ENCODE results near the gene SEMA3E.
"Not testable (repeated sequence)": the region's sequence is repeated elsewhere in the genome, so short reads cannot be mapped to it uniquely, and the experiment has no call there.

Gene SEMA3E

DNA sequence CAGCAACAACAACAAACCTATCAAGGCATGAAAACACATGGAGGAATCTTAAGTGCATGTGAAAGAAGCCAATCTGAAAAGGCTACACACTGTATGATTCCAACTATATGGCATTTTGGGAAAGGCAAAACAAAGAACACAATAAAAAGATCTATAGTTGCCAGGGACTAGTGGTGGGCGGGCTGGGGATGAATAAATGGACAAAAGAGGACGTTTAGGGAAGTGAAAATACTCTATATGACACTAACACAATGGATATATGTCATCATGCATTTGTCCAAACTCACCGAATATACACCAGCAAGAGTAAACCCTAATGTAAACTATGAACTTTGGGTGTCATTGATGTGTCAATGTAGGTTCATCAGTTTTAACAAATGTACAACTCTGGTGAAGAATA is 89.1 kb downstream of the SEMA3E start:
- no peak for TF ChIP-seq EZH2phosphoT487 (IDR thresholded peaks at IDR 0.05; ENCODE audit: low read depth)
- TF ChIP-seq, protein P1, sequence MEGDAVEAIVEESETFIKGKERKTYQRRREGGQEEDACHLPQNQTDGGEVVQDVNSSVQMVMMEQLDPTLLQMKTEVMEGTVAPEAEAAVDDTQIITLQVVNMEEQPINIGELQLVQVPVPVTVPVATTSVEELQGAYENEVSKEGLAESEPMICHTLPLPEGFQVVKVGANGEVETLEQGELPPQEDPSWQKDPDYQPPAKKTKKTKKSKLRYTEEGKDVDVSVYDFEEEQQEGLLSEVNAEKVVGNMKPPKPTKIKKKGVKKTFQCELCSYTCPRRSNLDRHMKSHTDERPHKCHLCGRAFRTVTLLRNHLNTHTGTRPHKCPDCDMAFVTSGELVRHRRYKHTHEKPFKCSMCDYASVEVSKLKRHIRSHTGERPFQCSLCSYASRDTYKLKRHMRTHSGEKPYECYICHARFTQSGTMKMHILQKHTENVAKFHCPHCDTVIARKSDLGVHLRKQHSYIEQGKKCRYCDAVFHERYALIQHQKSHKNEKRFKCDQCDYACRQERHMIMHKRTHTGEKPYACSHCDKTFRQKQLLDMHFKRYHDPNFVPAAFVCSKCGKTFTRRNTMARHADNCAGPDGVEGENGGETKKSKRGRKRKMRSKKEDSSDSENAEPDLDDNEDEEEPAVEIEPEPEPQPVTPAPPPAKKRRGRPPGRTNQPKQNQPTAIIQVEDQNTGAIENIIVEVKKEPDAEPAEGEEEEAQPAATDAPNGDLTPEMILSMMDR (IDR thresholded peaks at IDR 0.05; ENCODE audit: low read depth, low read length): no peak
- Histone ChIP-seq H3K79me2 (ENCODE audit: low read length) (no peaks in the 10 kb centered on the region), H3K9me3 (ENCODE audit: insufficient read depth, low read length) (no peaks in the 10 kb centered on the region), H3K9ac (ENCODE audit: low read length) (no peak overlapping the region), H3K27ac (ENCODE audit: low read length) (no peak overlapping the region), H3K27me3 (ENCODE audit: low read depth, low read length) (no peaks in the 10 kb centered on the region), H3K36me3 (replicated peaks; ENCODE audit: low read depth, low read length) (no peaks in the 10 kb centered on the region), H3K4me2 (ENCODE audit: low read length) (no peak overlapping the region), H3K4me1 (ENCODE audit: low read length) (no peaks in the 10 kb centered on the region), H2AFZ (ENCODE audit: low read depth, low read length) (no peak overlapping the region), H4K20me1 (ENCODE audit: insufficient read depth, low read length) (no peaks in the 10 kb centered on the region), H3K4me3 (ENCODE audit: low read length) (no peak overlapping the region)

DNA sequence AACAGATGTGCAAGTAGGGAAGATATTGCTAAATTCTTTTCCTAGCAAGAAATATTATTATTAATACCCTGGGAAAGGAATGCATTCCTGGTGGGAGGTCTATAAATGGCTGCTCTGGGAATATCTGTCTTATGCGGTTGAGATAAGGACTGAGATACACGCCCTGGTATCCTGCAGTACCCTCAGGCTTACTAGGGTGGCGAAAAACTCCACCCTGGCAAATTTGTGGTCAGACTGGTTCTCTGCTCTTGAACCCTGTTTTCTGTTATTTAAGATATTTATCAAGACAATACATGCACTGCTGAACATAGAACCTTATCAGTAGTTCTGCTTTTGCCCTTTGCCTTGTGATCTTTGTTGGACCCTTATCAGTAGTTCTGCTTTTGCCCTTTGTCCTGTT is 96.4 kb downstream of the SEMA3E start:
- H3K27ac ChIP-seq (ENCODE audit: low read length); H3K4me3 ChIP-seq (ENCODE audit: low read length); H2AFZ ChIP-seq (ENCODE audit: low read depth, low read length); H3K27me3 ChIP-seq (ENCODE audit: low read depth, low read length); H4K20me1 ChIP-seq (ENCODE audit: insufficient read depth, low read length); H3K9ac ChIP-seq (ENCODE audit: low read length); H3K36me3 ChIP-seq (replicated peaks; ENCODE audit: low read depth, low read length); H3K4me2 ChIP-seq (ENCODE audit: low read length); H3K4me1 ChIP-seq (ENCODE audit: low read length); H3K79me2 ChIP-seq (ENCODE audit: low read length); H3K9me3 ChIP-seq (ENCODE audit: insufficient read depth, low read length): not testable (repeated sequence)

DNA sequence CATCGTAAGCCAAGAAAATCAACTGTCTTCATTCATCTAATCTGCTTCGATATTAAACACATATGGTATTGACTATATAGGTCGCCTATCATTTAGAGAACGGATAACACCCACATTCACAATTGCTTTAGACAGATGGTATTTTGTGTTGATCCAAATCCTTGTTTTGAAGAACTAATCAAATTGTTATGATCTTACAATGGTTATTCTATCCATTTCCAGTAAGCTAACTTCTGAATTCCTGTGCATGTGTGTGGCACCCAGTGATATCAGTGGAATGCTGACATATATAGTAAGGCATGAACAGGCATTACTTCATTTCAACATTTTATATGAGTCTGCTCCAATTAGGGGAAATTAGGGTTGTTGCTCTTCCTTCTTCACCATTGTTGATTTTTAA is 98.8 kb downstream of the SEMA3E start:
- no peaks in the 10 kb centered on the region for H3K79me2 ChIP-seq (ENCODE audit: low read length)
- TF ChIP-seq, protein P1 (IDR thresholded peaks at IDR 0.05; ENCODE audit: low read depth, low read length): no peak
- no peak for TF ChIP-seq EZH2phosphoT487 (IDR thresholded peaks at IDR 0.05; ENCODE audit: low read depth)
- H3K4me3 ChIP-seq (ENCODE audit: low read length): no peak overlapping the region
- no peak overlapping the region for H3K9ac ChIP-seq (ENCODE audit: low read length)
- no peaks in the 10 kb centered on the region for H3K9me3 ChIP-seq (ENCODE audit: insufficient read depth, low read length)
- H3K27me3 ChIP-seq (ENCODE audit: low read depth, low read length): no peaks in the 10 kb centered on the region
- no peaks in the 10 kb centered on the region for H4K20me1 ChIP-seq (ENCODE audit: insufficient read depth, low read length)
- no peak overlapping the region for H3K27ac ChIP-seq (ENCODE audit: low read length)
- H2AFZ ChIP-seq (ENCODE audit: low read depth, low read length): no peak overlapping the region
- no peak overlapping the region for H3K4me2 ChIP-seq (ENCODE audit: low read length)
- H3K4me1 ChIP-seq (ENCODE audit: low read length): no peaks in the 10 kb centered on the region
- no peaks in the 10 kb centered on the region for H3K36me3 ChIP-seq (replicated peaks; ENCODE audit: low read depth, low read length)

DNA sequence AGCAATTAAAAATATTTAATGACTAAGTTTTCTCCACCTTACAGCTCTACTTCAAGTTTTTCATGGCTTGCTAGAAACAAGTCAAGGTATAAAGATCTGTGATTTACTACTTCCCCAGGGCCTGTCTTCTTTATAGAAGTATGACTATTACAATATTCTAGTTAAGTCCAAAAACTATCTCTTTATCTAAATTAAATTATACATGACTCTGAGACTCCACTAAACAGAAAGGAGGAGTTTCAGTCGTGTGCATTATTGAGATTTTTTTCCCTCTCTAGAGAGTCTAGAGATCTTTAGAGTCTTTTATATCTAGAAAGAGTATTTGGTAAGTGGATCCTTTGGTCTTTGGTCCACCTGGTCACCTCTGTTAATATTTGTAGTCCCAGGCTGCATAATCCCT is 100.7 kb downstream of the SEMA3E start:
- Histone ChIP-seq H3K4me1 (ENCODE audit: low read length) (no peaks in the 10 kb centered on the region), H3K9me3 (ENCODE audit: insufficient read depth, low read length) (no peaks in the 10 kb centered on the region), H4K20me1 (ENCODE audit: insufficient read depth, low read length) (no peaks in the 10 kb centered on the region), H3K4me3 (ENCODE audit: low read length) (no peak overlapping the region), H3K36me3 (replicated peaks; ENCODE audit: low read depth, low read length) (no peaks in the 10 kb centered on the region), H3K9ac (ENCODE audit: low read length) (no peak overlapping the region), H3K4me2 (ENCODE audit: low read length) (no peak overlapping the region), H3K27ac (ENCODE audit: low read length) (no peak overlapping the region), H3K79me2 (ENCODE audit: low read length) (no peaks in the 10 kb centered on the region), H3K27me3 (ENCODE audit: low read depth, low read length) (no peaks in the 10 kb centered on the region), H2AFZ (ENCODE audit: low read depth, low read length) (no peak overlapping the region)
- TF ChIP-seq, protein P1 (IDR thresholded peaks at IDR 0.05; ENCODE audit: low read depth, low read length): no peak
- no peak for TF ChIP-seq EZH2phosphoT487 (IDR thresholded peaks at IDR 0.05; ENCODE audit: low read depth)

DNA sequence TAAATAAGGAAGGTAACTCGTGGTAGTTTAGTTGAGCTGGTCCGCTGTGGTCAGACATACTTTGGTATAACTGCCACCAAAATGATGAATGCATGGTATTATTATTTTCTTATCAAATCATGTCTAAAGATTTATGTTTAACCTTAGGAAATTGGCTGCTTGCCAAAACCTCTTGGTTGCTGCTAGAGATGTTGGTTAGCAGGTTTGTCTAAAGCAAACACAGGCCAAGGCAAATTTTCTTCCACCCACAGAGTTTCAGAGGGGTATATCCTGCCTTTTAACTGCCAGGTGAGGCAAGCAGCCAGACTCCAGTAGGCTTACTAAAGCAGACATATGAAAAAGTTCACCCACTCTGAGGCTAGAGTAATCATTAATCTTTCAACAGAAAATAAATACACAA is 101.4 kb downstream of the SEMA3E start:
- no peak overlapping the region for H3K4me2 ChIP-seq (ENCODE audit: low read length)
- no peaks in the 10 kb centered on the region for H3K9me3 ChIP-seq (ENCODE audit: insufficient read depth, low read length)
- H3K27ac ChIP-seq (ENCODE audit: low read length): no peak overlapping the region

More for the DNA sequence above, 101.4 kb downstream of the SEMA3E start:
- H3K9ac ChIP-seq (ENCODE audit: low read length): no peak overlapping the region
- H3K4me1 ChIP-seq (ENCODE audit: low read length): peaks cover 1% of the 10 kb centered on the region; the same call in 1 of the 2 replicates
- H3K36me3 ChIP-seq (replicated peaks; ENCODE audit: low read depth, low read length): no peaks in the 10 kb centered on the region
- no peaks in the 10 kb centered on the region for H4K20me1 ChIP-seq (ENCODE audit: insufficient read depth, low read length)
- H2AFZ ChIP-seq (ENCODE audit: low read depth, low read length): no peak overlapping the region
- H3K4me3 ChIP-seq (ENCODE audit: low read length): no peak overlapping the region
- H3K79me2 ChIP-seq (ENCODE audit: low read length): no peaks in the 10 kb centered on the region
- H3K27me3 ChIP-seq (ENCODE audit: low read depth, low read length): no peaks in the 10 kb centered on the region
- no peak for TF ChIP-seq EZH2phosphoT487 (IDR thresholded peaks at IDR 0.05; ENCODE audit: low read depth)
- TF ChIP-seq, protein P1 (IDR thresholded peaks at IDR 0.05; ENCODE audit: low read depth, low read length): no peak
